Measurements from ENCODE around the gene ZMPSTE24.

DNA sequence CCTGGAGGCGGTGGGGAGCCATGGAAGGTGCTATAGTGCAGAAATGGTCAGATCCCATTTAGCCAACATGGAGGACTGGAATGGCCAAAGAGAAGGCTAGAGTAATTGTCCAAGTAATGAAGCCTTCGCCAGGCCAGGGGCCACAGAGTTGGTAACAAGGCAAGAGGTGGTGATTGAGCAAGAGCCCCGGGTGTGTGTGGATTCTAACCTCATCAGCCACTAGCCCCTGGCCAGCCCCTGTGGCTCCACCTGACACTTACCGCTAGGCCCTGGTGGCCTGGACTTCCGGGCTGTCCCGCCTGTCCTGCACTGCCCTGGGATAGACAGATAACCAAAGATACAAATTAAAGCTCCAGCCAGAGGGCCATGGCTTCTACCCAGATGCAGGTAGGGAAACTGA is 49.1 kb downstream of the ZMPSTE24 start:
- TF ChIP-seq, protein P1, sequence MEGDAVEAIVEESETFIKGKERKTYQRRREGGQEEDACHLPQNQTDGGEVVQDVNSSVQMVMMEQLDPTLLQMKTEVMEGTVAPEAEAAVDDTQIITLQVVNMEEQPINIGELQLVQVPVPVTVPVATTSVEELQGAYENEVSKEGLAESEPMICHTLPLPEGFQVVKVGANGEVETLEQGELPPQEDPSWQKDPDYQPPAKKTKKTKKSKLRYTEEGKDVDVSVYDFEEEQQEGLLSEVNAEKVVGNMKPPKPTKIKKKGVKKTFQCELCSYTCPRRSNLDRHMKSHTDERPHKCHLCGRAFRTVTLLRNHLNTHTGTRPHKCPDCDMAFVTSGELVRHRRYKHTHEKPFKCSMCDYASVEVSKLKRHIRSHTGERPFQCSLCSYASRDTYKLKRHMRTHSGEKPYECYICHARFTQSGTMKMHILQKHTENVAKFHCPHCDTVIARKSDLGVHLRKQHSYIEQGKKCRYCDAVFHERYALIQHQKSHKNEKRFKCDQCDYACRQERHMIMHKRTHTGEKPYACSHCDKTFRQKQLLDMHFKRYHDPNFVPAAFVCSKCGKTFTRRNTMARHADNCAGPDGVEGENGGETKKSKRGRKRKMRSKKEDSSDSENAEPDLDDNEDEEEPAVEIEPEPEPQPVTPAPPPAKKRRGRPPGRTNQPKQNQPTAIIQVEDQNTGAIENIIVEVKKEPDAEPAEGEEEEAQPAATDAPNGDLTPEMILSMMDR (IDR thresholded peaks at IDR 0.05), result no peak
- TF ChIP-seq POLR2AphosphoS5 (IDR thresholded peaks at IDR 0.05; ENCODE audit: low read depth, low read length) (no peak), SIN3A (IDR thresholded peaks at IDR 0.05; ENCODE audit: borderline replicate concordance, insufficient read depth, low read depth, low read length) (no peak)
